ENCODE measurements around the gene FMNL2.
"Not testable (repeated sequence)": the region's sequence is repeated elsewhere in the genome, so short reads cannot be mapped to it uniquely, and the experiment has no call there.

FMNL2 gene

GRCh38 chr2:152376385-152376784 lies 41.4 kb downstream of the FMNL2 start:
- DNase-seq = no peak

- no peak for DNase-seq
Measured at GRCh38 chr2:152376968-152377367, 42.0 kb downstream of the FMNL2 start.

- DNase-seq = no peak
Measured at GRCh38 chr2:152379089-152379488, 44.1 kb downstream of the FMNL2 start.

- DNase-seq = no peak
Measured at GRCh38 chr2:152380261-152381055, 45.5 kb downstream of the FMNL2 start.

GRCh38 chr2:152383702-152384101 lies 48.7 kb downstream of the FMNL2 start:
- no peak for DNase-seq

GRCh38 chr2:152384992-152385391 lies 50.0 kb downstream of the FMNL2 start:
- DNase-seq = no peak

GRCh38 chr2:152385650-152386049 lies 50.7 kb downstream of the FMNL2 start:
- DNase-seq = no peak

GRCh38 chr2:152386266-152386665 lies 51.3 kb downstream of the FMNL2 start:
- DNase-seq = no peak

- DNase-seq = no peak
Measured at GRCh38 chr2:152387041-152387440, 52.1 kb downstream of the FMNL2 start.

GRCh38 chr2:152388269-152388668 lies 53.3 kb downstream of the FMNL2 start:
- not testable (repeated sequence) for DNase-seq

- DNase-seq = no peak
Measured at GRCh38 chr2:152389483-152389882, 54.5 kb downstream of the FMNL2 start.

- DNase-seq = no peak
Measured at GRCh38 chr2:152390837-152391236, 55.9 kb downstream of the FMNL2 start.

GRCh38 chr2:152391318-152391717 lies 56.3 kb downstream of the FMNL2 start:
- no peak for DNase-seq

- no peak for DNase-seq
Measured at GRCh38 chr2:152393377-152393776, 58.4 kb downstream of the FMNL2 start.

GRCh38 chr2:152394326-152394725 lies 59.4 kb downstream of the FMNL2 start:
- no peak for DNase-seq

- DNase-seq = no peak
Measured at GRCh38 chr2:152395103-152395502, 60.1 kb downstream of the FMNL2 start.

GRCh38 chr2:152395572-152395971 lies 60.6 kb downstream of the FMNL2 start:
- no peak for DNase-seq

GRCh38 chr2:152396051-152396511 lies 61.1 kb downstream of the FMNL2 start:
- no peak for DNase-seq

GRCh38 chr2:152396763-152397162 lies 61.8 kb downstream of the FMNL2 start:
- DNase-seq = no peak

- no peak for DNase-seq
Measured at GRCh38 chr2:152399003-152399402, 64.0 kb downstream of the FMNL2 start.

GRCh38 chr2:152400607-152401214 lies 65.7 kb downstream of the FMNL2 start:
- DNase-seq = no peak

GRCh38 chr2:152402780-152403759 lies 68.1 kb downstream of the FMNL2 start:
- DNase-seq = no peak
